GM23338 (cell line): ENCODE measurements around the gene C1orf141. TPM values are rescaled to one million over a fixed set of nuclear protein-coding genes. Genes with fewer than 3 reads are reported as not detected.

Experiments
- ATAC-seq: fragments of 200-7000 bp; cut with Tn5 transposase; 3 replicates; pipeline ENCODE4 v1.9.1; 2020
- DNase-seq: peaks from one replicate; pipeline ENCODE4 v3.0.0-alpha.2; 2015; ENCODE audit warnings: low spot score
- H2AFZ ChIP-seq: fragments of 200-600 bp; sonication (generic); 2 replicates; pipeline ENCODE4 v1.8.0; 2016; ENCODE audit warnings: antibody characterized with exemption, mild to moderate bottlenecking, moderate library complexity
- H3F3A ChIP-seq: fragments of 200-600 bp; sonication (generic); replicated peaks from 2 replicates; pipeline ENCODE4 v1.8.0; 2017; ENCODE audit warnings: antibody characterized with exemption, mixed run types, low read depth
- H3K27ac ChIP-seq: fragments of 200-600 bp; sonication (generic); 2 replicates; pipeline ENCODE4 v1.6.1; 2016; ENCODE audit warnings: low read depth
- H3K27me3 ChIP-seq: fragments of 200-600 bp; sonication (generic); 2 replicates; pipeline ENCODE4 v1.8.0; 2016; ENCODE audit warnings: mild to moderate bottlenecking, mixed run types, moderate library complexity; ENCODE audit not compliant: insufficient read depth
- H3K36me3 ChIP-seq: fragments of 200-600 bp; sonication (generic); 2 replicates; pipeline ENCODE4 v1.8.0; 2016; ENCODE audit warnings: mild to moderate bottlenecking; ENCODE audit not compliant: insufficient read depth
- H3K4me1 ChIP-seq: fragments of 200-600 bp; sonication (generic); 2 replicates; pipeline ENCODE4 v1.8.0; 2016; ENCODE audit warnings: mild to moderate bottlenecking, moderate library complexity; ENCODE audit not compliant: insufficient read depth
- H3K4me2 ChIP-seq: fragments of 200-600 bp; sonication (generic); 2 replicates; pipeline ENCODE4 v1.7.1; 2017; ENCODE audit warnings: mixed run types
- H3K4me3 ChIP-seq: fragments of 200-600 bp; sonication (generic); 2 replicates; pipeline ENCODE4 v1.6.1; 2016; ENCODE audit warnings: mixed run types
- H3K79me2 ChIP-seq: fragments of 200-600 bp; sonication (generic); replicated peaks from 2 replicates; pipeline ENCODE4 v1.8.0; 2017; ENCODE audit warnings: mild to moderate bottlenecking; ENCODE audit not compliant: insufficient read depth
- H3K9me2 ChIP-seq: fragments of 200-600 bp; sonication (generic); 2 replicates; pipeline ENCODE4 v1.8.0; 2017; ENCODE audit not compliant: insufficient read depth
- H4K20me1 ChIP-seq: fragments of 200-600 bp; sonication (generic); replicated peaks from 2 replicates; pipeline ENCODE4 v1.8.0; 2017; ENCODE audit warnings: mild to moderate bottlenecking; ENCODE audit not compliant: insufficient read depth
- H3K27ac Mint-ChIP-seq: 2 replicates; pipeline ENCODE4 v1.8.0; 2020; ENCODE audit warnings: inconsistent platforms, mild to moderate bottlenecking, moderate library complexity, mixed read lengths
- H3K27me3 Mint-ChIP-seq: 3 replicates; pipeline ENCODE4 v1.8.0; 2022; ENCODE audit warnings: low read depth, mild to moderate bottlenecking, moderate library complexity, mixed read lengths, inconsistent platforms; ENCODE audit not compliant: insufficient read depth, poor library complexity
- H3K36me3 Mint-ChIP-seq: 3 replicates; pipeline ENCODE4 v1.8.0; 2021; ENCODE audit warnings: low read depth, mild to moderate bottlenecking, inconsistent platforms, moderate library complexity, mixed read lengths
- H3K4me1 Mint-ChIP-seq: 3 replicates; pipeline ENCODE4 v1.8.0; 2020; ENCODE audit warnings: mild to moderate bottlenecking, inconsistent platforms, mixed read lengths
- H3K4me3 Mint-ChIP-seq: 3 replicates; pipeline ENCODE4 v1.8.0; 2021; ENCODE audit warnings: moderate library complexity, mild to moderate bottlenecking, inconsistent platforms, mixed read lengths
- H3K9me3 Mint-ChIP-seq: 3 replicates; pipeline ENCODE4 v1.8.0; 2020; ENCODE audit warnings: moderate library complexity, mild to moderate bottlenecking, inconsistent platforms, mixed read lengths
- CREB1 ChIP-seq: fragments of 250-450 bp; sonication (Bioruptor Pico); IDR thresholded peaks from 2 replicates; pipeline ENCODE4 v1.5.0; 2020; ENCODE audit warnings: low read depth, mild to moderate bottlenecking, moderate library complexity
- CTCF ChIP-seq, 2 experiments: fragments of 200-600 bp in 1 of 2; sonication (generic) in 1 of 2; conservative IDR thresholded peaks; 2 replicates each; pipeline versions ENCODE4 v1.5.1 to v1.6.1; 2016 to 2017; ENCODE audit warnings: antibody characterized with exemption in 2 of 2, low read depth in 2 of 2, mild to moderate bottlenecking in 2 of 2, moderate library complexity in 1 of 2
- EZH2phosphoT487 ChIP-seq: fragments of 200-600 bp; sonication (generic); IDR thresholded peaks from one replicate; pipeline ENCODE4 v1.8.1; 2018; ENCODE audit warnings: antibody characterized with exemption; ENCODE audit not compliant: unreplicated experiment
- JUNB ChIP-seq: IDR thresholded peaks from one replicate; pipeline ENCODE4 v1.6.1; 2016; ENCODE audit warnings: antibody characterized with exemption; ENCODE audit not compliant: unreplicated experiment
- REST ChIP-seq: IDR thresholded peaks from one replicate; pipeline ENCODE4 v1.6.1; 2018; ENCODE audit warnings: antibody characterized with exemption; ENCODE audit not compliant: unreplicated experiment
- STAT1 ChIP-seq: IDR thresholded peaks from one replicate; pipeline ENCODE4 v1.6.1; 2016; ENCODE audit warnings: antibody characterized with exemption; ENCODE audit not compliant: unreplicated experiment
- ZNF114 ChIP-seq: fragments of 250-450 bp; sonication (Bioruptor Pico); IDR thresholded peaks from 2 replicates; pipeline ENCODE4 v1.5.0; 2020; ENCODE audit warnings: mild to moderate bottlenecking, moderate library complexity
- ZNF331 ChIP-seq: fragments of 250-450 bp; sonication (Bioruptor Pico); IDR thresholded peaks from 2 replicates; pipeline ENCODE4 v1.5.0; 2020; ENCODE audit warnings: low read depth, mild to moderate bottlenecking, moderate library complexity
- ZNF462 ChIP-seq: fragments of 250-450 bp; sonication (Bioruptor Pico); IDR thresholded peaks from 2 replicates; pipeline ENCODE4 v1.5.0; 2020; ENCODE audit warnings: mild to moderate bottlenecking, moderate library complexity
- polyA plus RNA-seq: library from polyadenylated mRNA; unstranded; fragments of >200 nt; fragmentation: Nextera tagmentation; extraction: Ambion mirVana; gene quantifications from 2 replicates; pipeline ENCODE4 v1.2.1, GENCODE V29; 2016
- total RNA-seq: library from RNA; depleted of rRNA; stranded (reverse); fragments of >200 nt; shearing (Covaris generic); gene quantifications from 2 replicates; pipeline ENCODE4 v1.2.3, GENCODE V29; 2014

The C1orf141 gene
- total and polyA plus RNA-seq, 2 experiments from 2014 or later, result not detected

- H3K79me2 ChIP-seq, result no peaks in the 10 kb centered on the region
- no peak overlapping the region for H2AFZ ChIP-seq
- no peak for DNase-seq
- no peak overlapping the region for H3K27ac Mint-ChIP-seq
- H3K36me3 ChIP-seq, result no peaks in the 10 kb centered on the region
- peaks cover 4% of the 10 kb centered on the region; the same call in 2 of the 3 replicates for H3K36me3 Mint-ChIP-seq
- no peak overlapping the region for H3K4me3 Mint-ChIP-seq
- H3K27me3 ChIP-seq, result no peaks in the 10 kb centered on the region
- H3K9me3 Mint-ChIP-seq, result peaks cover 6% of the 10 kb centered on the region; the same call in 1 of the 3 replicates
- H3K9me2 ChIP-seq, result no peaks in the 10 kb centered on the region
- 0 out of 3 replicates have a peak, but pooled peaks cover 2% of the 10 kb centered on the region for H3K4me1 Mint-ChIP-seq
- peaks cover 2% of the 10 kb centered on the region for H3K27me3 Mint-ChIP-seq
- H4K20me1 ChIP-seq, result no peaks in the 10 kb centered on the region
- no peak overlapping the region for H3K4me2 ChIP-seq
- no peak overlapping the region for H3K4me3 ChIP-seq
- no peak for TF ChIP-seq ZNF114
- no peak overlapping the region for H3K27ac ChIP-seq
- ATAC-seq, result no peak
- no peaks in the 10 kb centered on the region; the same call in 1 of the 2 replicates for H3K4me1 ChIP-seq
- no peaks in the 10 kb centered on the region for H3F3A ChIP-seq
Observed at GRCh38 chr1:67089685-67090208, 45.0 kb downstream of the C1orf141 start.

- Histone ChIP-seq H3K36me3 (no peaks in the 10 kb centered on the region), H2AFZ (no peak overlapping the region), H3K79me2 (no peaks in the 10 kb centered on the region), H3K27ac (no peak overlapping the region), H3F3A (no peaks in the 10 kb centered on the region), H3K4me3 (no peak overlapping the region), H3K4me2 (no peak overlapping the region), H4K20me1 (no peaks in the 10 kb centered on the region), H3K9me2 (no peaks in the 10 kb centered on the region), H3K27me3 (no peaks in the 10 kb centered on the region), H3K4me1 (no peaks in the 10 kb centered on the region; the same call in 1 of the 2 replicates)
- Mint-ChIP-seq H3K36me3 (peaks cover 5% of the 10 kb centered on the region; the same call in 2 of the 3 replicates), H3K4me3 (no peak overlapping the region), H3K27me3 (peaks cover 2% of the 10 kb centered on the region), H3K4me1 (0 out of 3 replicates have a peak, but pooled peaks cover 2% of the 10 kb centered on the region), H3K27ac (no peak overlapping the region), H3K9me3 (peaks cover 8% of the 10 kb centered on the region; the same call in 1 of the 3 replicates)
- ATAC-seq (no peak), DNase-seq (no peak)
- TF ChIP-seq REST, result no peak
- no peak for TF ChIP-seq ZNF114
- TF ChIP-seq CTCF (conservative IDR thresholded peaks at IDR 0.05; ENCODE audit: low read depth in 2 of 2), result no peak
- no peak for TF ChIP-seq ZNF462
- no peak for TF ChIP-seq ZNF331 (CRISPR knock-in tag)
- TF ChIP-seq STAT1, result no peak
- no peak for TF ChIP-seq EZH2phosphoT487
- no peak for TF ChIP-seq JUNB
- no peak for TF ChIP-seq CREB1 (CRISPR knock-in tag)
Observed at GRCh38 chr1:67088440-67088839, 46.3 kb downstream of the C1orf141 start.
